Glomerular endothelial cell (primary cell): ENCODE results near the gene ZSCAN12. TPM values are rescaled to one million over a fixed set of nuclear protein-coding genes. Genes with fewer than 3 reads are reported as not detected.
"Not testable (repeated sequence)": the region's sequence is repeated elsewhere in the genome, so short reads cannot be mapped to it uniquely, and the experiment has no call there.

Experiments used
- DNase-seq: peaks from one replicate; pipeline ENCODE4 v3.0.0-alpha.2; 2011; ENCODE audit warnings: low read depth, low spot score; ENCODE audit errors: extremely low read depth
- total RNA-seq: library from RNA; depleted of rRNA; stranded (reverse); fragments of >200 nt; gene quantifications from 2 replicates; pipeline ENCODE4 v1.2.3, GENCODE V29; 2015

ZSCAN12 gene
- total RNA-seq, 1 donor from 2014 or later: 4.8 TPM

DNA sequence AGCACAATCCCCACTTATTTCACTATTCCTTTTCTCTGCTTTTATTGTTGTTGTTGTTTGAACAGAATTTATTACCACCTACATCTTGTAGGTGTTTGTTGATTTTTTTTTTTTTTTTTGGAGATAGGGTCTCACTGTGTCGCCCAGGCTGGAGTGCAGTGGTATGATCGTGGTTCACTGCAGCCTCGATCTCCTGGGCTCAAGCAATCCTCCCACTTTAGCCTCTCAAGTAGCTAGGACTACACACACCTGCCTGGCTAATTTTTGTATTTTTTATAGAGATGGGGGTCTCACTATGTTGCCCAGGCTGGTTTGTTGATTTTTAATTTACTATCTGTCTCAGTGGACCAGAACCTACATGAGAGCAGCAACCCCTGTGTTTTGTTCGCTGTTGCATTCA, 3.6 kb downstream of the ZSCAN12 start:
- DNase-seq: no peak

DNA sequence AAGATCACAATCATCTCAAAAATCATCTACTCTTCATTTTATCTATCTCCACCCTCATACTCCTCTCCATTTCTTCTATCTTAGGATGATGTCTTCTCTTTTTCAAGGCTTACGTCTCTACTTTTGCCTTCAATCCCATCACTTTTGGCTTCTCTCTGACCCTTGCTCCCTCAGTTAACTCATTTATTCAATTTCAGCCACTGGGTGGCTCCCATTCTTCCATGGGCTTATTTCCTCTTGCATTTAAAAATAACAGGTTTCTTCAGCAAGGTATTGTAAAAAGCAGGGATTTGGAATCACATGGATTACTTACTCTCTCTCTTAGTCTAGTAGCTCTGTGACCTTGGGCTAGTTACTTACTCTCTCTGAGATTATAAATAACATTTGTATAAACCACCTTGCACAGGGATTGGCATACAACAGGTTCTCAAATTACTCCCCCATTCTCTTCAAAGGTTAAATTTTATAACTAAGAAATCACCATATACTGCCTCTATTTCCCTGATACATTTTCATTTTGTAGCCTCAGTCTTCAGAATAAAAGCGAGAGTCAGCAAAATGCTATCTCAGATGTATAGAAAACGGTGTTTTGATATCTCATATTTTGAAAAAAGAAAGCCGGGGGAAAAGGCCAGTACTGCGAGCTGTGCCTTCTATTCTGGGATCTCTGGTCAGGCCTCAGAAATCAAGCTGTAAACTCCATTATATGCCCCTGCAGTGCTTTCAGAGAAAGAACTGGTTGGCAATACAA, 5.5 kb downstream of the ZSCAN12 start:
- DNase-seq: no peak

DNA sequence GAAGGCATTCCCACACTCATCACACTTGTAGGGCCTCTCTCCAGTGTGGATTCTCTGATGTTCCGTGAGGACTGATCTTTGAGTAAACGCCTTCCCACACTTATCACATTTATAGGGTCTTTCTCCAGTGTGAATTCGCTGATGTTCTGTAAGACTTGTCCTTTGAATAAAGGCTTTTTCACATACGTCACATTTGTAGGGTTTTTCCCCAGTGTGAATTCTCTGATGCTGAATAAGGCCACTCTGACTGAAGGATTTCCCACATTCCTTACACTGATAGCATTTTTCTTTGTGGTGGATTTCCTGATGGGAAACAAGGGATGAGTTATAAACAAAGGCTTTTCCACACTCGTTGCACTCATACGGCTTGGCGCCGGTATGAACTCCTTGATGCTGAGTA, 8.9 kb downstream of the ZSCAN12 start:
- DNase-seq: no peak

DNA sequence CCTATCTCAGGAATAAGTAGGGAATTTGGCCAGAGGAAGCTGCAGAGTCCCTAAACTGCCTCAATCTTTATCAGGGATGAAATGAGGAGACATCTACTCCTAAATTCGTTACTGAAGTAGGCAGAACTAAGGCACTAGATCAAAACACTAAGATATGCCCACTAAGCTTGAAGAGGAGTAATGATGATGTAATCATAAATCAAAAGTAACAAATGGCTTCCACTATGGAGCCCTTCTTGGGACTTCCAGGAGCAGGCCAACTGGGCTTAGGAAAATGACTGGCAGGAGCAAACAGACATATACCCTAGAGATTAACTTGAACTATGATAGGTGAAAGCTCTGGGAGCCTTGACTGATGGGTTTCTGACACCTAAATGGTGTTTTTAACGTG, 15.4 kb downstream of the ZSCAN12 start:
- no peak for DNase-seq

DNA sequence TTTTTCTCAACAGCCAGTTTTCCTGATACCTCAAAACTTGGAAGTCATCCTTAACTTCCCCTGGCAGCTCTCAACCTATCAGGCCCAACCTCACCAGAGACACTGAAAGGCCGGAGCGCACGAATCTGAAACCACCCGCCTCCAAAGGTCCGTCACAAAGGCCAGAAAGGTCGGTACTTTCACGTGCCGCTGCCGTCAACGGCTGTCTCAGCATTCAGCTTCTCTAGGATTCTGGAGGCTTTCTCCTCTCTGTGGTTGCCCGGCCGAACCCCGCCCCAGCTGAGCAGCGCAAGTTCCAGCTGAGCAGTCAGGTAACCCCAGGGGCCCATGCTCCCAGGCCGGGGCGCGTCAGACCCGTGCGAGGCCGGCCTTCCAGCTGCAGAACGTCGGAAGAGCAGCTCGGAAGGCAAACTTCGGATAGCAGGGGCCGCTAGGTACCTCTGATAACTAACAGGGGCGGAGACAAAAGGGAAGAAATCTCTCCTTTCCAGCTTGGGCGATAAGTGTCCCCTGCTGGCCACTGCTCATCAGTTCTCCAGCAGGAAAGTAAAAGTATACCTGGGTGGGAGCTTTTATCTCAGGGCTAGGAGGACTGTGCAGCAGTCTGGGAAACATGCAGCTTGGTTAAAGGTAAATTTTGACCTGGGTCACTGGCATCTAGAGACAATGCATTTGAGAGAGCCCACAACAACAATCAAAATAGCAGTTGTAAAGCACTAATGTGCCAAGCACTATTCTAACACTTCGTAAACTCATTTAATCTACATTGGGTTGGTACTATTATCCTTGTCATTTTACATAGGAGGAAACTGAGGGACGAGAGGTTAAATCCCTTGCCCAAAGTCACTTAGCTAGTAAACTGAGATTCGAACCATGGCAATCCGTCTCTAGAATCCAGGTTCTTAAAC, 16.1 kb downstream of the ZSCAN12 start:
- peak; percentile 68 for DNase-seq

DNA sequence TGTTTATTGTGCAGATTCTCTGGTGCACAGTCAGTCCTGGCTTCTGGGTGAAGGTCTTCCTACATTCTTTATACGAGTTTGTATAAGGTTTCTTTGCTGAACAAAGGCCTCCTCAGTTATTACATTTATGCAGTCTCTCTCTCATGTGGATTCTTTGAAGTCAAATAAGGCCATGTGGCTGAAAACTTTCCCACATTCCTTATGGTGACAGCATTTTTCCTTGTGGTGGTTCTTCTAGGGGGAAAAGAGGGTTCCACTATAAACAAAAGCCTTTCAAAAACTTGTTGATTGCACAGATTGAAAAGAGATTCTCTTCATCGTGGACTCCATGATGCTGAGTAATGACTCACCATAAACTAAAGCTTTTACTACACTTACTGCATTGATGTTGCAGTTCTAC, 19.2 kb downstream of the ZSCAN12 start:
- DNase-seq: no peak

DNA sequence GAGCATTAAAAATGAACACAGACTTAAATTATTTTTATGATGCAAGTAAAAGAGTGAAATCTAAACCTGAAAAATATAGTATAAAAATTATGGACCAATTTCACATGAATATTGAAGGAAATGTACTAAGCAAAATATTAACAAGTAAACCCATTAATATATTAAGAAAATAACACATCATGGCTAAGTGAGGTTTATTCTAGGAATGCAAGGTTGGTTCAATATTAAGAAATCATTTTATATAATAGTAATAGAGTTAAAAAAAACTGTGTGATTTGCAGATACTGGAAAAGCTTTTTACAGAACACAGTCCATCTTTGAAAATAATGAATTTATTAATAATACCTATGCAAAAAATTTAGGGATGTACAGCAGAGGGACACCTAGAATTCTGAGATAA, 20.9 kb downstream of the ZSCAN12 start:
- no peak for DNase-seq

DNA sequence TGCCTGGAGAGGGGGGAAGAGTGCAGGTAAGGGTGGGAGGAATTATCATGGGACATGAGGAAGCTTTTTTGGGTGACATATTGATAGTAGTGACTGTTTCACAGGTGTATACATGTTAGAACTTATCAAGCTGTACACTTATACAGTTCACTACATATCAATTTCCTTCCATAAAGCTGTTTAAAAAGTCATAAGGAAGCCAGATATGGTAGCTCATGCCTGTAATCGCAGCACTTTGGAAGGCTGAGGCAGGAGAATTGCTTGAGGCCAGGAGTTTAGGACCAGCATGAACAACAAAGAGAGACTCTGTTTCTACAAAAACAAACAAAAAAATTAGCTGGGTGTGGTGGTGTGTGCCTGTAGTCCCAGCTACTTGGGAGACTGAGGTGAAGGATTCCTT, 21.7 kb downstream of the ZSCAN12 start:
- no peak for DNase-seq

DNA sequence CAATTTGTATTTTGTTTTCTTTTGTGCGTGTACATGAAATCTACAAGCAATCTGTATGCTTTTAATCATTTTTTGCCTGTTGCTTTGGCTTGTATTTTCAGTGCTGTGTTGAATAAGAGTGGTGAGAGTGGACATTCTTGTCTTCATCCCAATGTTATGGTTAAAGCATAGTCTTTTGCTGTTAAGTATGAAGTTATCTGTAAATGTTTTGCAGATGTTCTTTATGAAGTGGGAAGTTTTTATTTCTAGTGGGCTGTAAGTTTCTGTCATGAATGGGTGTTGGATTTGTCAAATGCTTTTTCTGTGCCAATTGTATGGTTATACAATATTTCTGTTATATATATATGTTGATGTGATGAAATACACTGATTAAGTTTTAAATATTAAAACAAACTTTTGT, 25.6 kb downstream of the ZSCAN12 start:
- DNase-seq: no peak

DNA sequence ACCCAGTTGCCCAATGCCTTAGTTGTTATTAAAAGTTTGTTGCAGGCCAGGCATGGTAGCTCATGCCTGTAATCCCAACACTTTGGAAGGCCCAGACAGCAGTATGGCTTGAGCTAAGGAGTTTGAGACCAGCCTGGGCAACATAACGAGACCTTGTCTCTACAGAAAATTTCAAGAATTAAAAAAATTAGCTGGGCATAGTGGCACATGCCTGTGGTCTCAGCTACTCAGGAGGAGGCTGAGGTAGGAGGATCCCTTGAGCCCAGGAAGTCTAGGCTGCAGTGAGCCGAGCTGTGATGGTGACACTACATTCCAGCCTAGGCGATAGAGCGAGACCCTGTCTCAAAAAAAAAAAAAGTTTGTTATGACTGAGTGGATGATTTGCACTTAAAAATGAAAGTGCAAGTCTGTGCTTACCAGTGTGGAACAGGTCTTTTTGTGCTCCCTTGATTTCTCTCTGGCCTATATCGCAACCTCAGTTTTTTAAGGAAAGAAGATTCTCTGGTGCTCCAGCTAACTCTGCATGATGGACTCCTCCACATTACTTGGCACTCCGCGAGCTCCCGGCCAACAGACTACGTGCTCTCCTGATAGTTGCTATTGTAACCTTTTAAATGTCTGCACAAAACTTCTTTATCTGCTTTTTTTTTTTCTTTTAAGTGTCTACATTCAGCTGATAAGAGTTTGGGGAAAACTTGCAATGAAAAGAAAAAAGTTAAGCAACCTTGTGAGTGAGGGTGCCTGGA, 27.7 kb downstream of the ZSCAN12 start:
- no peak for DNase-seq

DNA sequence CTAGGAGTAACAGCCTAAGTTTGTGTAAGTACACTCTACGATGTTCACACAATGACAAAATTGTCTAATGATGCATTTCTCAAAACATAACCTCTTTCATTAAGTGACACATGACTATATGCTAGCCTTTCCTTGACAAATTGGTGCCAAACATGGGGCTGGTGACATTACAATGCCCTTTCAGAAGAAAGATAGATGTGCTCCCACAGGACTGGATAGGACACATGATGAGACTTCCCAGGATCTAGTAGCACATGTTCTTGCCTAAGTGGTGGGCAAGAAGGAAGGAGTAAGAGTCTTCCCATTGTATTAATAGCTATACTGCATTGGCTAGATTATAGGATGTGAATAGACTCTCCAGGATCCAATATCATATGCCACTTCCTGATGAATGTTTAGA, 28.3 kb downstream of the ZSCAN12 start:
- DNase-seq: no peak

DNA sequence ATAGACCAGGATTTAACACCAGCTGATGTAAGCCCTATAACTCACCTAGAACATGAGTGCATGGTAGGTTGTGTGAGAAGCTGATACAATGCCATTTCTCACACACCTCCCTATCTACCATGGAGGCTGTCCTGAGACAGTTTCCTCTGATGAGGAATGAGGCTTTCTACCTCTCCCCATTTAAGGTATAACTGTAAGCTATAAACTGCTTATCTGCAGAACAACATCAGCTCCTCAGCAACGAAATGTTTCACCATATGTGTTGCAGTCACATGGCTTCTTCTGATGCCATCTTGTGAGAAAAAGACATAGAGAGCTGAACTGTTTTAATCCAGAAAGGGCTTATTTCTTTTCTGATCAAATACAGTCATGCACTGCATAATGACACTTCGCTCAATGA, 29.1 kb downstream of the ZSCAN12 start:
- no peak for DNase-seq

DNA sequence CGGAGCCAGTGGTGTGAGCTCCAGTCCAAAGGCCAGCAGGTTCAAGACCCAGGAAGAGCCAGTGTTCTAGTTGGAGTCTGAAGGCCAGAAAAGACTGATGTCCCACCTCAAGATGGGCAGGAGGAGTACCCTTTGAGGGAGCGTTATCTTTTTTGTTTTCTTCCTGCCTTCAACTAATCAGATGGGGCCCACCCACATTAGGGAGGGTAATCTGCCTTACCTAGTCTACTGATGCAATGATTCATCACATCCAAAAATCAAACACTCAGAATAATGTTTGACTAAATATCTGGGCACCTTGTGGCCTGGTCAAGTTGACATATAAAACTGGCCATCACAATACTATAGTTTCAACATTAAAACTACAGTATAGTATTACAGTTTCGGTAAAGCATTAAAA, 30.1 kb downstream of the ZSCAN12 start:
- no peak for DNase-seq

DNA sequence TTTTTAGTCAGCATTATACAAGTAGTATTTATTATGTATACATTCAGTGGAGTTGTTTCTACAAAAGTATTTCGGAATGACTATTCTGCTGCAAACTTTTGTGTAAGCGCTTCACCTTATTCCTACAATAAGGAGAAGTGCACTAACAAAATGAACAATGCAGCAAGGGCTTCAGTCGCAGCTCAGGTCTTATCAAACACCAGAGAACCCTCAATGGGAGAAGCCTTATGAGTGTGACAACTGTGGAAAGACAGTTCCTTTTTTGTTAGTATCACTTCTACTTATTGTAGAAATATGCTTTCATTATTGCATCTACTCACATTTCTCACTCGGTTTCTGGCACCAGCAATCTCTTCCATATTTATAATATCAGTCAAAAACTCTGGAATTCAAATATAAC, 31.0 kb downstream of the ZSCAN12 start:
- DNase-seq: no peak

DNA sequence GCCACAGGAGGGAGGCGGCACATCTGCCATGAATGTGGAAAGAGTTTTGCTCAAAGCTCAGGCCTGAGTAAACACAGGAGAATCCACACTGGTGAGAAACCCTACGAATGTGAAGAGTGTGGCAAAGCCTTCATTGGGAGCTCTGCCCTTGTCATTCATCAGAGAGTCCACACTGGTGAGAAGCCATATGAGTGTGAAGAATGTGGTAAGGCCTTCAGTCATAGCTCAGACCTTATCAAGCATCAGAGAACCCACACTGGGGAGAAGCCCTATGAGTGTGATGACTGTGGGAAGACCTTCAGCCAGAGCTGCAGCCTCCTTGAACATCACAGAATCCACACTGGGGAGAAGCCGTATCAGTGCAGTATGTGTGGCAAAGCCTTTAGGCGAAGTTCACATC, 34.0 kb downstream of the ZSCAN12 start:
- not testable (repeated sequence) for DNase-seq

DNA sequence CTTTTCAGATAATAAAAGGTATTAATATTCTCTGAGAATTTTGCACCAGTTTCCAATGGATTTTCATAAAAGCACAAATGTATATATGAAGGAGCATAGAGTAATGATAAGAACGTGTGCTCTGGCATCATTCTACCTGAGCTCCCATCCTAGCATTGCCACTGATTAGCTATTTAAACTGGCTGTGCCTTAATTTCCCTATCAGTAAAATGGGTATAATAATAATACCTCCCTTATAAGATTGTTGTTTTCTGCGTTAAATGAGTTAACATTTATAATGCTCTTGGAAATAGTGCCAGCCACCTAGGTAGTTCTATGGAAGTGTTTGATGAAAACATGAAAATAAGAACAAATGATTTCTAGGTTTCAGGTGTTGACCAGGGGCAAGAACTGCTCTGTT, 38.6 kb downstream of the ZSCAN12 start:
- DNase-seq: no peak

DNA sequence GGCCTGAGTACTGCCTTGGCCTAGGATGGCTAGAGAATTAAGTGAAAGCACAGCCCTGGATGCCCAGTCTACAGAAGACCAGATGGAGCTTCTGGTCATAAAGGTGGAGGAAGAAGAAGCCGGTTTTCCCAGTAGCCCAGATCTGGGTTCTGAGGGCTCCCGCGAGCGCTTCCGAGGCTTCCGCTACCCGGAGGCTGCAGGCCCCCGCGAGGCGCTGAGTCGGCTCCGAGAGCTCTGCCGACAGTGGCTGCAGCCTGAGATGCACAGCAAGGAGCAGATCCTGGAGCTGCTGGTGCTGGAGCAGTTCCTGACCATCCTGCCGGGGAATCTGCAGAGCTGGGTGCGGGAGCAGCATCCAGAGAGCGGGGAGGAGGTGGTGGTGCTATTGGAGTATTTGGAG, 40.0 kb downstream of the ZSCAN12 start:
- DNase-seq: not testable (repeated sequence)

DNA sequence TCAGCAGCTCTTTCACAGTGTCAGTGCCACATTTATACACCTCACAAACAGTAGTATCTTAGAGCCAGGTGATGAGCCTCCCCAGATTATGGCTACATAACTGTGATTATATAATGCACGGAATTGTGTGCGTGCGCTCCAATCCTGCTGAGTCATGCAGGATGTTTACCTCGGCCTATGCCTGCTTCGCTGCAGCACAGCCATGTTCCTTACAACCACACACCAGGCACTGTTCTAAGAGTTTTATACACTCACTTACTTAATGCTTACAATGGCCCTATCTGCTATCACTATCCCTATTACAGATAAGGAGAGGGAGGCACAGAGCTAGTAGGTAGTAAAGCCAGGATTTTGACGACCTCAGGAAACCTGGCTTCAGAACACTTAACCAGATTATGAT, 42.5 kb downstream of the ZSCAN12 start:
- no peak for DNase-seq

DNA sequence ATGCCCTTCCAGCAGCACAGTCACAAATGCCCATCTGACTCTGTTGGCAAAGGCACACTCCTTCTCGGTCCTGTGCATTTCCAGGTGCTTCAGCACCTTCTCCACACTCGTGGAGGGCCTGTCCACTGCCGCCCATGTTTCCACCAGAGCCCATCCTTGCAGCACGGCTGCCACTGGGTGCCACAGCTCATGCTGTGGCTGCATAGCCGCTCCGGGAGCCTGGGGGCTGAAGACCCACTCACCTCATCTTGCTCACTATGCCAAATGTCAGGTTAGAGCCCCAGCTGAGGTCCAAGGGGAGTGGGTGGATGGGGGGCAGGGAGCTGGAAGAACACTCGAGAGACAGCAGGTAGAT, 42.9 kb downstream of the ZSCAN12 start:
- DNase-seq: no peak

DNA sequence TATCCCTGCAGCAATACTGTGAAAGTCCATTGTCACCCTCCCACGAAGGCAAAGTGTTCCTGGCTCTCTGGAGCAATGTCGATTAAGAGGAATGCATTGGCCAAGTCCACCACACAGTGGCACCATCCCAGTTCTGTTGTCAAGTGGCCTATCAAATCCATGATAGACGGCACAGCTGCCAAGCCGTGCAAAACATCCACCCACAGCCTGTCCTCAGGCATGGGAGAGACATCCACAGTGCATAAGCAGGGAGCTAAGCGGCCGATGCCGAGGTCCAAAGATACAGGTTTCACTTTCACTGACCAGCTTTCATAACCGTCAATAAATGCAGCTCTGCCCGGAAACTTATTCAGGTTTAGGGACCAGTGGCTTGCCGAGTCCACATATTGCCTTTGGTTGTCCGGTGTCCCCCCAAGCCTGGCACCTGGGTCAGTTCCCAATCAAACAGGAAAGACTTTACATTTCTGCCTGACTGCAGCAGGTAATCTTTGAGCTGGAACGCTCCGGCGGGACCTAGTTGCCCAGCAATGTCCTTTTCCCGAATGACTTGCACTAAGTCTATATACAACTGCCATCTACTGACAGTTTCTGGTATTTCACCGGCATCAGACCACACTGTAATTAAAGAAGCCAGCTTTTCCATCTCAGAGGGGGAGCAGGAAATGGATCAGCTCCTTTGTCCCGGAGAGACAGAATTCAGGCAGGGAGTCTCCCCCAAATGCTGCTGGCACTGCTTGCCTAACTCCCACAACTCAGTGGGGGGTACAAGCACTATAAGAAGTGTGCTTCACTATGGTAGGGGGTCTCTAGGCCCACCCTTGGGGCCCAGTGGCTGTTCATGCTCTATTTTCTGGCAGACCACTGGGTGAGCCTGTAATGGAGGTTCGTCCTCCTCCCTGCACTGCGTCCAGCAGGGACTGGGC, 43.5 kb downstream of the ZSCAN12 start:
- peak; percentile 86 for DNase-seq
